Peyer's patch (tissue), 4 donors: ENCODE measurements around the gene WDR1. TPM values are rescaled to one million over a fixed set of nuclear protein-coding genes. Genes with fewer than 3 reads are reported as not detected.
A peak's percentile ranks its signal among the peaks of the same experiment; 100 is the strongest.

Experiments used
- DNase-seq, 3 donors: peaks; one replicate each; pipeline ENCODE4 v3.0.0-alpha.2; 2017 to 2019
- H3K27ac ChIP-seq, 4 donors: fragments of 200-600 bp; sonication (generic); one replicate each; pipeline ENCODE4 v1.5.1; 2016 to 2019
- H3K27me3 ChIP-seq, 2 donors: fragments of 200-600 bp; sonication (generic); one replicate each; pipeline ENCODE4 v1.5.1; 2019
- H3K36me3 ChIP-seq, 3 donors: fragments of 200-600 bp; sonication (generic); one replicate each; pipeline ENCODE4 v1.5.1; 2016 to 2019
- H3K4me1 ChIP-seq, 4 donors: fragments of 200-600 bp; sonication (generic); one replicate each; pipeline ENCODE4 v1.5.1; 2016 to 2019
- H3K4me3 ChIP-seq, 4 donors: fragments of 200-600 bp; sonication (generic); 1 replicate in 3 of 4; 2 replicates in 1 of 4; pipeline ENCODE4 v1.5.1; 2016 to 2019; ENCODE audit warnings: mild to moderate bottlenecking in 1 of 4
- H3K9me3 ChIP-seq, 4 donors: fragments of 200-600 bp; sonication (generic); one replicate each; pipeline ENCODE4 v1.5.1; 2016 to 2019; ENCODE audit warnings: mild to moderate bottlenecking in 1 of 4
- POLR2A ChIP-seq, 2 donors: fragments of 450-650 bp; IDR thresholded peaks; one replicate each; pipeline ENCODE4 v1.5.1; 2017; ENCODE audit warnings: antibody characterized with exemption in 2 of 2, mild to moderate bottlenecking in 2 of 2, moderate library complexity in 2 of 2
- total RNA-seq, 4 donors: library from RNA; depleted of rRNA; stranded (reverse); fragments of >200 nt; gene quantifications; one replicate each; pipeline ENCODE4 v1.1.0, GENCODE V29; 2016
- TF ChIP-seq, protein P1 (sequence below), 6 experiments: fragments of 450-650 bp in 4 of 6; fragments of 200-600 bp in 2 of 6; sonication (generic) in 1 of 6; IDR thresholded peaks; one replicate each; pipeline ENCODE4 v1.5.1; 2017 to 2019; ENCODE audit warnings: antibody characterized with exemption in 6 of 6, mild to moderate bottlenecking in 3 of 6, moderate library complexity in 1 of 6

Gene WDR1
- total RNA-seq, 4 donors from 2014 or later = 170 to 192 (median 180) TPM

DNA sequence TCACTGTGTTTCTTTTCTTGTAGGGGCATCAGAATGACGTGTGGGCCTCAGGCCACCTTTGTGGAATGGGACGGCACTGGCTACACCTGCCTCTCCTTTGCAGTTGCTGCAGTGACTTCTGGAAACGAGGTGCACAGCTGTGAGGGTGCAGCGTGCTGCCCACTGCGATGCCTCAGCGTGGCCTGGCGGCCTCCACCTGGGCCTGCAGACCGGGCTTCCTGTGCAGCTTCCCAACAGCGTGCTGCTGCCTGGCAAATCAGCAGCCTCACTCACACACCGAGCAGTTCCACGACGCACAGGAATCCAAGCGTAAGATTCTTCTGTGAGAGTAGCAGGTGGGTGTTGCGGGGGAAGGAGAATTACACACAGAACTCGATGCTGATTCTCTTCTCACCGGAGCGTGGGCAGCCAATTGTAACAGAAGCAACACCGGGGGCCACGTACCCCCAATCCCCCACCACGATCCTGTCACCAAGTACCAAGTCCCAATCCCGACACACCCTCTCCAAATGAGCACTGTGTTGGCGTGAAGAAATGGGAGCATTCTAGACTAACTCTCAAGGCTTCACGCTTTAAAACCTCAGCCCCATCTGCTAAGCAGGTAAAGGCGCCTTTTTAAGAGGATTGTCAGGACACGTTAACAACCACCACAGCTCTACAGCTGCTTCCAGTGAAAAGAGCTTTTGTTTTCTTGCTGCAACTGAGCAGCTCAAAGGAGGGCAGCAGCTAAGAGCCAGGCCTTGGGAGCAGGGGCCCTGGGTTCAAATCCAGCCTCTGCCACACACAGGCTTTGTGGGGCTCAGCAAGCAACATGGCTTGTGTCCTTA, 16.9 kb downstream of the WDR1 start:
- Histone ChIP-seq H3K4me3 (no peak overlapping the region), H3K9me3 (no peaks in the 10 kb centered on the region), H3K27me3 (no peaks in the 10 kb centered on the region), H3K36me3 (peaks cover 0 to 79% (median 2%) of the 10 kb centered on the region in 3 donors), H3K4me1 (peaks cover 0 to 61% (median 17%) of the 10 kb centered on the region in 4 donors), H3K27ac (peak overlapping the region in 3 of 4 donors; percentile 23 to 60 (median 44))
- TF ChIP-seq POLR2A (IDR thresholded peaks at IDR 0.05) = no peak
- TF ChIP-seq, protein P1, sequence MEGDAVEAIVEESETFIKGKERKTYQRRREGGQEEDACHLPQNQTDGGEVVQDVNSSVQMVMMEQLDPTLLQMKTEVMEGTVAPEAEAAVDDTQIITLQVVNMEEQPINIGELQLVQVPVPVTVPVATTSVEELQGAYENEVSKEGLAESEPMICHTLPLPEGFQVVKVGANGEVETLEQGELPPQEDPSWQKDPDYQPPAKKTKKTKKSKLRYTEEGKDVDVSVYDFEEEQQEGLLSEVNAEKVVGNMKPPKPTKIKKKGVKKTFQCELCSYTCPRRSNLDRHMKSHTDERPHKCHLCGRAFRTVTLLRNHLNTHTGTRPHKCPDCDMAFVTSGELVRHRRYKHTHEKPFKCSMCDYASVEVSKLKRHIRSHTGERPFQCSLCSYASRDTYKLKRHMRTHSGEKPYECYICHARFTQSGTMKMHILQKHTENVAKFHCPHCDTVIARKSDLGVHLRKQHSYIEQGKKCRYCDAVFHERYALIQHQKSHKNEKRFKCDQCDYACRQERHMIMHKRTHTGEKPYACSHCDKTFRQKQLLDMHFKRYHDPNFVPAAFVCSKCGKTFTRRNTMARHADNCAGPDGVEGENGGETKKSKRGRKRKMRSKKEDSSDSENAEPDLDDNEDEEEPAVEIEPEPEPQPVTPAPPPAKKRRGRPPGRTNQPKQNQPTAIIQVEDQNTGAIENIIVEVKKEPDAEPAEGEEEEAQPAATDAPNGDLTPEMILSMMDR (IDR thresholded peaks at IDR 0.05) = no peak
- no peak for DNase-seq

DNA sequence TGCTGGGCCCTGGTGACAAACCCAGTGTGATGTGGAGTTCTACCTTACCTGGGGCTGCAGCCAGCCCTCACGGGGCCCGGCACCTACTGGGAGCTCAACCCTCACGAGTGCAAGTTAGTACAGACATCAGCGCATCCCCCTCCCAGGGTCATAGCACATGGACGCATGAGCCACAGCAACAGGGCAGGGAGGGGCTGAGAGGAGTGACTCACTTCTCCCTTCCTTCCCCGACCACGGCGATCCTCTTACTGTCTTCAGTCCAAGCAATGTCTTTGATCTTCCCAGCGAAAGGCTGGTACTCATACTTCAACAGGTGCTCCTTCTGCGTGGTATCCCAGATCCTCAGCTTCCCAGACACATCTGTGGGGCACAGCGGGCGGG, 17.8 kb downstream of the WDR1 start:
- peak overlapping the region in 2 of 4 donors; percentile 12 to 60 for H3K27ac ChIP-seq
- no peak for DNase-seq
- no peaks in the 10 kb centered on the region for H3K27me3 ChIP-seq
- no peaks in the 10 kb centered on the region for H3K9me3 ChIP-seq
- peaks cover 0 to 61% (median 17%) of the 10 kb centered on the region in 4 donors for H3K4me1 ChIP-seq
- H3K36me3 ChIP-seq = peaks cover 0 to 88% (median 2%) of the 10 kb centered on the region in 3 donors
- no peak overlapping the region for H3K4me3 ChIP-seq
- TF ChIP-seq POLR2A (IDR thresholded peaks at IDR 0.05) = no peak
- TF ChIP-seq, protein P1 (IDR thresholded peaks at IDR 0.05) = no peak

DNA sequence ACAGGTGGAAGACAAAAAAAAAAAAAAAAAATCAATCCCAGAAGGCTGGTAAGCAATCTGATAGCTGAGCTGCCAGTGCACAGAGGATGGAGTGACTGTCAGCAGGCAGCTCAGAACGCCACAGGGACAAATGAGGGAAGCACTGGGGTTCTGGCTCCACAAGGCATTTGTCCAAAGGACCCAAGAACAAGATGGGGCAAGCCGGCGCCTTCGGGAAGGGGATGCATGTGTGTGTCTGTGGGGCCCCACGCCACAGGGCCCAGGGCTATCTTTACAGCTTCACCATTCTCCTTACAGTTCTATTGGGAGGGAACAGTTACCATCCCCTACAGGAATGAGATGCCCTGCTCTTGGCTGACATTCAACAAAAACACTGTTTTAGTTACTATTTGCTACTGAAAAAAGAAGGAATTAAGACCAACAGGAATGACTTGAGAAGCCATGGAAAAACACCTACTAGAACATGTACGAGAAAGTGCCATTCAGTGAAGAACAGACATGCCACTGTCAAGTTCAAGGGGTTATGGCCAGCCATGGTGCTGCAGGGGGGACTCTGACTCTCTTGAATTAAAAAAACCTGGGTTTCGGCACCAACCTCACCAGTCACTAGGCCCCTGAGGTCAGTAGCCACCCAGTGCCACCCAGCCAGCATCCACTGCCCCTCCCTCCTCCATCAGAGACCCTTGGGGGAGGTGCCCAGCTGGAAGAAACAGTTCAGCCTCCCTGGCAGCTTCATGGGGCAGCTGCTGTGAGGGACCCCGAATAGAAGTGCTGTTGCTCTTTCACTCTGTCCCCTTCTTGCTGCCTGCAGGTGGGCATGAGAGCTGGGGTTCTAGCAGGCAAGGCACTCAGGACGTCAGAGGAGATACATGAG, 18.5 kb downstream of the WDR1 start:
- DNase-seq = no peak
- Histone ChIP-seq H3K27ac (peak overlapping the region in 2 of 4 donors; percentile 12 to 60), H3K4me1 (peaks cover 0 to 63% (median 20%) of the 10 kb centered on the region in 4 donors), H3K27me3 (no peaks in the 10 kb centered on the region), H3K36me3 (peaks cover 0 to 90% (median 2%) of the 10 kb centered on the region in 3 donors), H3K9me3 (no peaks in the 10 kb centered on the region), H3K4me3 (no peak overlapping the region)
- TF ChIP-seq POLR2A (IDR thresholded peaks at IDR 0.05) = no peak
- TF ChIP-seq, protein P1 (IDR thresholded peaks at IDR 0.05) = no peak

DNA sequence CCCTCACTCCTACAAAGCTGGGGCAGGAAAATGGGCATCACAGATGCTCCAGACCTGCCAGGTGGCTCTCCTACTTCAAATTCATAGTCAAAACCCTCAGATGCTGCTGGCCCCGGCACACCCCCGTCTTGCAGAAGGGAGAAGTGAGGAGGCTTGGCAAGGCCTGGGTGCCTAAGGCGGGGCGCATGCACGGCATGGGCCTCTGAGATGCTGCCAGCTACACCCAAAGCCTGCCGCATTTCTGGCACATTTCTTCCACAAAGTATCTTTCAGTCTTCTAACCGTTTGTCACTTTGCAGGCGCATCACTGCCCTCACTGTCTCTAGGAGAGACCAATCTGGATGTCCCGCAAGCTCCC, 19.6 kb downstream of the WDR1 start:
- Histone ChIP-seq H3K36me3 (peaks cover 0 to 90% (median 2%) of the 10 kb centered on the region in 3 donors), H3K27me3 (no peaks in the 10 kb centered on the region), H3K9me3 (no peaks in the 10 kb centered on the region), H3K4me3 (no peak overlapping the region), H3K27ac (peak overlapping the region; percentile 20 to 73 (median 61)), H3K4me1 (peaks cover 0 to 68% (median 19%) of the 10 kb centered on the region in 4 donors)
- TF ChIP-seq POLR2A (IDR thresholded peaks at IDR 0.05) = no peak
- TF ChIP-seq, protein P1 (IDR thresholded peaks at IDR 0.05) = no peak
- DNase-seq = no peak

DNA sequence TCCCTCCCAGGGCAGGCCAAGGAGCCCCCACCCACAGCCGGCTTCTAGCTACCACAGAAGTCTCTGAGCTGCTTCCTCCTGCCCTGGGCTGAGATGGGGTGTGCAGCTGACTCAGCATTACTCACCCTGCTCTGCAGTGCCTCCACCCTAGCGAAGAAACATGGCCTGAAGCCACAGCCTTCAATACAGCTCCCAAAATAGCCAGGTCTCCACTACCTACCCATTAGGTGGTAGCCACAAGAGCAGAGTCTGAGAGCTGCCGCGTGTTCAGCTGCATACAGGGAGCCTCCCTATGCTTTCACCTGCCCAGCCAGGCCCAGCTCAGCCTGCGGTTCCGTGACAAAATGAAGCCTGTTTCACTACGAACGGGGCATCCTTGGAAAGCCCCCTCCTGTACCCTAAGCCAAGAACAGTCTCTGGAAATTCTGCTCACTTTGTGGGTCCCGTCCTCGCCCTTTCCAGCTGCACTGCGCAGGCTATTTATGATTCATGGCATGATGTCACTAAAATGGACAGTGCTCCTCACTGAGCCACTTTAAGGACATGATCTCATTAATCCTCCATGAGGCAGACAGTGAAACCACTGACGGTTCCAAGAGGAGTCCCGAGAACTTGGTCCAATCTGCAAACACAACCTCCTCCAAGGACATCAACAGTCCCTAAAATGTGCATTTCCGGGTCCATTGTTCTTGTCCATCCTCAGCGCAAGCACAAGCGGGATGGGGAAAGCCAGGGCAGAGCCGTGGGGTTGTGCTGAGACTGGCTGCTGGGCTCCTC, 20.2 kb downstream of the WDR1 start:
- TF ChIP-seq, protein P1 (IDR thresholded peaks at IDR 0.05) = no peak
- TF ChIP-seq POLR2A (IDR thresholded peaks at IDR 0.05) = no peak
- Histone ChIP-seq H3K27ac (peak overlapping the region; percentile 60 to 73 (median 63)), H3K9me3 (no peaks in the 10 kb centered on the region), H3K4me3 (no peak overlapping the region), H3K27me3 (no peaks in the 10 kb centered on the region), H3K4me1 (peaks cover 0 to 69% (median 18%) of the 10 kb centered on the region in 4 donors), H3K36me3 (peaks cover 0 to 90% (median 2%) of the 10 kb centered on the region in 3 donors)
- peak in 2 of 3 donors; percentile 64 to 88 for DNase-seq
